OCI-LY1 (cell line): ENCODE measurements around the gene TMEM167B.

Experiments used
- CTCF ChIP-seq: fragments of 200-600 bp; sonication (generic), shearing (Covaris generic); IDR thresholded peaks from 2 replicates; pipeline ENCODE4 v1.5.1; 2017; ENCODE audit warnings: mild to moderate bottlenecking, antibody characterized with exemption, low read length, moderate library complexity, mixed read lengths
- EZH2 ChIP-seq: fragments of 200-600 bp; sonication (generic), shearing (Covaris generic); IDR thresholded peaks from 2 replicates; pipeline ENCODE4 v1.8.0; 2017; ENCODE audit warnings: borderline replicate concordance, mixed run types, mild to moderate bottlenecking, antibody characterized with exemption, low read length, moderate library complexity, mixed read lengths

GRCh38 chr1:109137958-109138357 is 47.4 kb downstream of the TMEM167B start:
- TF ChIP-seq CTCF (no peak), EZH2 (no peak)
